ENCODE results near the gene PCDHGA6.

The PCDHGA6 gene

GRCh38 chr5:141398608-141399007, 24.9 kb downstream of the PCDHGA6 start:
- DNase-seq (ENCODE audit: low read depth): no peak
- H3K4me3 ChIP-seq (ENCODE audit: low read depth, low read length): no peak overlapping the region

GRCh38 chr5:141399555-141400258, 26.0 kb downstream of the PCDHGA6 start:
- DNase-seq (ENCODE audit: low read depth): no peak
- no peak overlapping the region for H3K4me3 ChIP-seq (ENCODE audit: low read depth, low read length)
- no peak for TF ChIP-seq CTCF (IDR thresholded peaks at IDR 0.05; ENCODE audit: insufficient read depth, low read depth, low read length, missing control alignments)

More at GRCh38 chr5:141398608-141399007, 24.9 kb downstream of the PCDHGA6 start:
- TF ChIP-seq CTCF (IDR thresholded peaks at IDR 0.05; ENCODE audit: insufficient read depth, low read depth, low read length, missing control alignments): no peak

GRCh38 chr5:141402553-141403243, 29.0 kb downstream of the PCDHGA6 start, which contains the start of gene PCDHGA9:
PCDHGA9 (plus strand) TSS chr5:141402778; CDS start chr5:141402953, 175 bp downstream.
- TF ChIP-seq CTCF (IDR thresholded peaks at IDR 0.05; ENCODE audit: insufficient read depth, low read depth, low read length, missing control alignments): peak; percentile 23
- no peak for DNase-seq (ENCODE audit: low read depth)
- no peak within 1 kb of the TSS for H3K4me3 ChIP-seq (ENCODE audit: low read depth, low read length)

- TF ChIP-seq CTCF (IDR thresholded peaks at IDR 0.05; ENCODE audit: insufficient read depth, low read depth, low read length, missing control alignments): no peak
- no peak for DNase-seq (ENCODE audit: low read depth)
- H3K4me3 ChIP-seq (ENCODE audit: low read depth, low read length): no peak overlapping the region
These were observed 29.7 kb downstream of the PCDHGA6 start for GRCh38 chr5:141403387-141403786.

- DNase-seq (ENCODE audit: low read depth): peak; percentile 58
- H3K4me3 ChIP-seq (ENCODE audit: low read depth, low read length): peak within 1 kb of the TSS; percentile 42
- peak; percentile 53 for TF ChIP-seq CTCF (IDR thresholded peaks at IDR 0.05; ENCODE audit: insufficient read depth, low read depth, low read length, missing control alignments)
These were observed 34.3 kb downstream of the PCDHGA6 start, which contains the start of gene PCDHGB6 for GRCh38 chr5:141407790-141408505. PCDHGB6 (plus strand) TSS chr5:141408021; CDS start chr5:141408203, 182 bp downstream.

GRCh38 chr5:141409598-141410306, 36.1 kb downstream of the PCDHGA6 start:
- no peak overlapping the region for H3K4me3 ChIP-seq (ENCODE audit: low read depth, low read length)
- no peak for DNase-seq (ENCODE audit: low read depth)
- no peak for TF ChIP-seq CTCF (IDR thresholded peaks at IDR 0.05; ENCODE audit: insufficient read depth, low read depth, low read length, missing control alignments)

Measured in GM12865 (cell line).